ENCODE results near the gene SKI. TPM values are rescaled to one million over a fixed set of nuclear protein-coding genes. Genes with fewer than 3 reads are reported as not detected.

The SKI gene
- total RNA-seq, 1 donor from 2014 or later = 55.7 TPM

DNA sequence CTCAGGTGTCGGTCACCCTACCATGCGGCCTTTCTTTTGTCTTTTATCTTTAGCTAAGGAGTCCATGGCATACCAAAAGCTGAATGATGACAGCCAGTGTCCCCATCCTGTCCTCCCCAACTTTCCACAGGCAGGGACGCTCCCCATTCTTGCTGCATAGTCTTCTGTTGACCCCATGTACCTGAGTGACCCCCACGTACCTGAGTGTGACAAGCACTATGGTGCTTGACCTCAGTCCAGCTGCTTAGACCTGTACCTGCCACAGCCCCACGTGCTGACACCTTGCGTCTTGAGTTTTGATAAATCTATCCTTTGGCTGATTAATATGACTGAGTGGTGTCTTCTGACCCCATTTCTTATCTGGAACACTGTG lies 26.9 kb downstream of the SKI start:
- Mint-ChIP-seq H3K36me3 (peaks cover 14% of the 10 kb centered on the region), H3K4me1 (ENCODE audit: unreplicated experiment) (peaks cover 42% of the 10 kb centered on the region), H3K27me3 (no peaks in the 10 kb centered on the region), H3K27ac (no peak overlapping the region), H3K9me3 (no peaks in the 10 kb centered on the region), H3K4me3 (no peak overlapping the region)
- TF ChIP-seq, protein P1, sequence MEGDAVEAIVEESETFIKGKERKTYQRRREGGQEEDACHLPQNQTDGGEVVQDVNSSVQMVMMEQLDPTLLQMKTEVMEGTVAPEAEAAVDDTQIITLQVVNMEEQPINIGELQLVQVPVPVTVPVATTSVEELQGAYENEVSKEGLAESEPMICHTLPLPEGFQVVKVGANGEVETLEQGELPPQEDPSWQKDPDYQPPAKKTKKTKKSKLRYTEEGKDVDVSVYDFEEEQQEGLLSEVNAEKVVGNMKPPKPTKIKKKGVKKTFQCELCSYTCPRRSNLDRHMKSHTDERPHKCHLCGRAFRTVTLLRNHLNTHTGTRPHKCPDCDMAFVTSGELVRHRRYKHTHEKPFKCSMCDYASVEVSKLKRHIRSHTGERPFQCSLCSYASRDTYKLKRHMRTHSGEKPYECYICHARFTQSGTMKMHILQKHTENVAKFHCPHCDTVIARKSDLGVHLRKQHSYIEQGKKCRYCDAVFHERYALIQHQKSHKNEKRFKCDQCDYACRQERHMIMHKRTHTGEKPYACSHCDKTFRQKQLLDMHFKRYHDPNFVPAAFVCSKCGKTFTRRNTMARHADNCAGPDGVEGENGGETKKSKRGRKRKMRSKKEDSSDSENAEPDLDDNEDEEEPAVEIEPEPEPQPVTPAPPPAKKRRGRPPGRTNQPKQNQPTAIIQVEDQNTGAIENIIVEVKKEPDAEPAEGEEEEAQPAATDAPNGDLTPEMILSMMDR (conservative IDR thresholded peaks at IDR 0.05) = no peak
- DNase-seq (ENCODE audit: extremely low spot score, unreplicated experiment) = no peak

DNA sequence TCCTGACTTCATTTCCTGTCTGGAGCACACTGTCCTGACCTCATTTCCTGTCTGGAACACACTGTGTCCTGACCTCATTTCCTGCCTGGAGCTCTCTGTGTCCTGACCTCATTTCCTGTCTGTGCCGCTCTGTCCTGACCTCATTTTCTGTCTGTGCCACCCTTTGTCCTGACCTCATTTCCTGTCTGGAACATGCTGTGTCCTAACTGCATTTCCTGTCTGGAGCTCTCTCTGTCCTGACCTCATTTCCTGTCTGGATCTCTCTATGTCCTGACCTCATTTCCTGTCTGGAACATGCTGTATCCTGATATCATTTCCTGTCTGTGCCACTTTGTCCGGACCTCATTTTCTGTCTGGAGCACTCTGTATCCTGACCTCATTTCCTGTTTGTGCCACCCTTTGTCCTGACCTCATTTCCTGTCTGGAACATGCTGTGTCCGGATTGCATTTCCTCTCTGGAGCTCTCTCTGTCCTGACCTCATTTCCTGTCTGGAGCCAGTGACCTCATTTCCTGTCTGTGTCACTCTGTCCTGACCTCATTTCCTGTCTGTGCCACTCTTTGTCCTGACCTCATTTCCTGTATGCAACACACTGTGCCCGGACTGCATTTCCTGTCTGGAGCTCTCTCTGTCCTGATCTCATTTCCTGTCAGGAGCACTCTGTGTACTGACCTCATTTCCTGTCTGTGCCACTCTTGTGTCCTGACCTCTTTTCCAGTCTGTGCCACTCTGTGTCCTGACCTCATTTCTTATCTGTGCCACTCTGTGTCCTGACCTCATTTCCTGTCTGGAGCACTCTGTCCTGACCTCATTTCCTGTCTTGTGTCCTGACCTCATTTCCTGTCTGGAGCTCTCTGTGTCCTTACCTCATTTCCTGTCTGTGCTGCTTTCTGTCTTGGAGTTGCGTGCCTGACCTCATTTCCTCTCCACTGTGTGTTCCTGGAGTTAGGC lies 27.6 kb downstream of the SKI start:
- TF ChIP-seq, protein P1 (conservative IDR thresholded peaks at IDR 0.05) = no peak
- Mint-ChIP-seq H3K36me3 (peaks cover 15% of the 10 kb centered on the region), H3K4me3 (no peak overlapping the region), H3K9me3 (no peaks in the 10 kb centered on the region), H3K27ac (no peak overlapping the region), H3K4me1 (ENCODE audit: unreplicated experiment) (peaks cover 44% of the 10 kb centered on the region), H3K27me3 (no peaks in the 10 kb centered on the region)
- no peak for DNase-seq (ENCODE audit: extremely low spot score, unreplicated experiment)

DNA sequence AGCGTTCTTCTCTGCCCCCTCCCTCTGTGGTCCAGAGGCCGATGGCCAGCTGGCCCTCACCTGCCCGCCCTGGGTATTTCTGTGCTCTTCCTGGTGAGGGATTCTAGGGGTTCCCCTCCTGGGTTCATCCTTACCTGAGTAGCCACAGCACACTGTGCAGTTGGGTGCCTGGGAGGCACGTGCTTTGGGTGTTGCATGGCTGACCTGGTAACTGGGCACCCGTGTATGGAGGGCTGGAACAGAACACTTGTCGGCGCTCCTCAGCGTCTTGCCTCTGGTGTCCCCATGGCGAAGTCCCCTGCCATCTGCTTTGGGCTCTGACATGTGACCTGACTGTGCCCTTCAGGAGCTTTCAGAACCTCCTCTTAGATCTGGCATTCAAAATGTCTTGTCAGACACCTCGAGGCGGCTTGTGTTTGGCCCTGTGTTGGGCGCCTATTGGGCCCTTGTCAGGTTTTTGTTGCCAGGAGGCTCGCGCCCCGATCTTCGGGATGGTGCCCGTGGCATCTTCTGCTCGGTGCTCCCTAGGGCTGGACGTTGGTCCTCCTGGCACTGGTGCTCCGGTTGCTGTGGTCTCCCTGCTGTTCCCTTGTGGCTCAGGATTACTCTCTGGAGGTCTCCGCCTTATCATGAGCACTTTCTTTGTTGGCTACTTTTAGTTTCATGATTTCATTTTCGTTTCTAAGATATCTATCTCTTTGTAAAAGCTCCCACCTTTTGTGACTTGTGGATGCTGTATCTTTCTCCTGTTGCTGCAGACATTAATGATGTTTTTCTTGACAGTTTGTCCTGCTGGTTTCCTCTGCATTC lies 28.5 kb downstream of the SKI start:
- Mint-ChIP-seq H3K4me1 (ENCODE audit: unreplicated experiment) (peaks cover 40% of the 10 kb centered on the region), H3K27me3 (no peaks in the 10 kb centered on the region), H3K4me3 (no peak overlapping the region), H3K27ac (no peak overlapping the region), H3K36me3 (peaks cover 15% of the 10 kb centered on the region), H3K9me3 (no peaks in the 10 kb centered on the region)
- DNase-seq (ENCODE audit: extremely low spot score, unreplicated experiment) = no peak
- TF ChIP-seq, protein P1 (conservative IDR thresholded peaks at IDR 0.05) = no peak

DNA sequence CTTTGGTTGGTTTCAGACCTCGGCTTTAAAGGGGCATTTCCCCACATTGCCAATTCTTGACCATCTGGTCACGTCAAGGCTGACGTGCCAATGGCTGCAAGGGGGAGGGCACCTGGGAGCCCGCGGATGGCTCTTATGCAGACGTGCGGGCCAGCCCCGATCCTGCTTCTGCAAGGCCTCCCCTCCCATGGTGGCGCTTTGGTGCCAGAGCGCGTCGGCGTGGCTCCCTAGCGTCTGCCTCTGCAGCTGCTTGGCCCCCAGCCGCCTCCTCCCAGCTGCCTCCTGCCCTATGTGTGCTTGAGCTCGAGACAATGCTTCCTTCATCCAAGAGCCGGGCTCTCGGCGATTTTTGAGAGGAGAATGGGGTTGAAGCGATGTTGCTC lies 29.1 kb downstream of the SKI start:
- H3K27ac Mint-ChIP-seq = no peak overlapping the region
- peaks cover 15% of the 10 kb centered on the region for H3K36me3 Mint-ChIP-seq
- TF ChIP-seq, protein P1 (conservative IDR thresholded peaks at IDR 0.05) = no peak
- DNase-seq (ENCODE audit: extremely low spot score, unreplicated experiment) = no peak
- no peak overlapping the region for H3K4me3 Mint-ChIP-seq
- H3K9me3 Mint-ChIP-seq = no peaks in the 10 kb centered on the region
- H3K4me1 Mint-ChIP-seq (ENCODE audit: unreplicated experiment) = peaks cover 34% of the 10 kb centered on the region
- H3K27me3 Mint-ChIP-seq = no peaks in the 10 kb centered on the region

DNA sequence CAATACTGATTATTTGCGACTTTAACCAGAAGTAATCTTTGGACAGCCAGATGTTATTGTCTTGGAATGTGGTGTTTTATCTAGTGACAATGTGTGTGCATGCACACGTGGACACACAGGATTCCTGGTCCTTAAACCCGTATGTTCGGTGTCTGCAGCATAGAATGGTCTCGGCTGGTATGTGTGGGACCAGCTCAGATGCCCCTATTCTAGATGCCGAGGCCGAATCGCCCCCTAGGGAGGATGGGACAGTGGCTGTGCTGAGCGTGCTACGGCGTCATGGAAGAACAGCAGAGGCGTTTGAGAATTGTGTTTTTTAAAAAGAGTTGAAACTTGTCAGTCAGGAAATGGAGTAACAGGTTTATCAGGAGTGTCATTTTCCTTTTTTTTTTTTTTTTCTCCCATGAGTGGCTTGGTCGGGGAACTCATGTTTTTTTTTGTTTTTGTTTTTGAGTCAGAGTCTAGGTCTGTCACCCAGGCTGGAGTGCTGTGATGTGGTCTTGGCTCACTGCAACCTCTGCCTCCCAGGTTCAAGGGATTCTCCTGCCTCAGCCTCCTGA lies 30.1 kb downstream of the SKI start:
- Mint-ChIP-seq H3K36me3 (peaks cover 11% of the 10 kb centered on the region), H3K27ac (peak overlapping the region; percentile 92), H3K4me3 (peak overlapping the region; percentile 75), H3K9me3 (no peaks in the 10 kb centered on the region), H3K4me1 (ENCODE audit: unreplicated experiment) (peaks cover 31% of the 10 kb centered on the region), H3K27me3 (no peaks in the 10 kb centered on the region)
- DNase-seq (ENCODE audit: extremely low spot score, unreplicated experiment) = no peak
- TF ChIP-seq, protein P1 (conservative IDR thresholded peaks at IDR 0.05) = no peak
